Measurements from ENCODE around the gene SLC26A2. TPM values are rescaled to one million over a fixed set of nuclear protein-coding genes. Genes with fewer than 3 reads are reported as not detected.

The SLC26A2 gene
- total RNA-seq, 6 experiments from 2014 or later = 1.3 to 2.4 (median 2.0) TPM

- ATAC-seq (no peak), DNase-seq (no peak)
- no peaks in the 10 kb centered on the region for H3K4me1 ChIP-seq
- H3K9me3 ChIP-seq = peaks cover 0 to 3% (median 0%) of the 10 kb centered on the region in 4 donors
- TF ChIP-seq CTCF (IDR thresholded peaks at IDR 0.05) (no peak), POLR2A (IDR thresholded peaks at IDR 0.05) (no peak)
- H3K4me3 ChIP-seq = no peak overlapping the region
- intact Hi-C loops (cut with DNase I) = no loop called here
- H3K27me3 ChIP-seq = no peaks in the 10 kb centered on the region
- 95% methylated on average over 3 of the region's 3 CpGs for WGBS (ENCODE audit: insufficient coverage, low coverage, low lambda C conversion rate, missing lambda C conversion rate)
- peaks cover 0 to 73% (median 32%) of the 10 kb centered on the region in 4 donors for H3K36me3 ChIP-seq
- no peak overlapping the region for H3K27ac ChIP-seq
Observed at GRCh38 chr5:150014456-150014855, 53.9 kb downstream of the SLC26A2 start.

DNA sequence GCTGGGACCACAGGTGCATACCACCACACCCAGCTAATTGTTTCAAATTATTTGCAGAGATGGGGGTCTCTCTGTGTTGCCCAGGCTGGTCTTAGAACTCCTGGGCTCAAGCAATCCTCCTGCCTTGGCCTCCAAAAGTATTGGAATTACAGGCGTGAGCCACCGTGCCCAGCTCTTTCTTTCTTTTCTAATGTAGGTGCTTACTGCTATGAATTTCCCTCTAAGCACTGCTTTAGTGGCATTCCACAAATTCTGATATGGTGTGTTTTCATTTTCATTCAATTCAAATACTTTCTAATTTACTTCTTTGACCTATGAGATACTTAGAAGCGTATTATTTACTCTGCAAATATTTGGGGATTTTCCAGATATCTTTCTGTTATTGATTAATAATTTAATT, 54.9 kb downstream of the SLC26A2 start:
- H3K36me3 ChIP-seq = peaks cover 0 to 78% (median 33%) of the 10 kb centered on the region in 4 donors
- 93% methylated on average over 3 of the region's 3 CpGs for WGBS (ENCODE audit: insufficient coverage, low coverage, low lambda C conversion rate, missing lambda C conversion rate)
- intact Hi-C loops (cut with DNase I) = no loop called here

GRCh38 chr5:150016537-150016936, 56.0 kb downstream of the SLC26A2 start:
- H3K27me3 ChIP-seq = no peaks in the 10 kb centered on the region
- DNase-seq (no peak), ATAC-seq (no peak)
- no peak overlapping the region for H3K27ac ChIP-seq
- H3K36me3 ChIP-seq = peaks cover 0 to 80% (median 28%) of the 10 kb centered on the region in 4 donors
- peaks cover 0 to 3% (median 0%) of the 10 kb centered on the region in 4 donors for H3K9me3 ChIP-seq
- intact Hi-C loops (cut with DNase I) = no loop called here
- TF ChIP-seq CTCF (IDR thresholded peaks at IDR 0.05) = no peak
- no peak for TF ChIP-seq POLR2A (IDR thresholded peaks at IDR 0.05)
- no peak overlapping the region for H3K4me3 ChIP-seq
- no peaks in the 10 kb centered on the region for H3K4me1 ChIP-seq

More for the DNA sequence above, 54.9 kb downstream of the SLC26A2 start:
- DNase-seq (no peak), ATAC-seq (no peak)
- Histone ChIP-seq H3K27ac (no peak overlapping the region), H3K4me1 (no peaks in the 10 kb centered on the region), H3K9me3 (peaks cover 0 to 3% (median 0%) of the 10 kb centered on the region in 4 donors), H3K27me3 (no peaks in the 10 kb centered on the region), H3K4me3 (no peak overlapping the region)
- TF ChIP-seq POLR2A (IDR thresholded peaks at IDR 0.05) = no peak
- no peak for TF ChIP-seq CTCF (IDR thresholded peaks at IDR 0.05)

- no peak for TF ChIP-seq POLR2A (IDR thresholded peaks at IDR 0.05)
- no peak for TF ChIP-seq CTCF (IDR thresholded peaks at IDR 0.05)
- intact Hi-C loops (cut with DNase I) = no loop called here
- Histone ChIP-seq H3K36me3 (peaks cover 0 to 79% (median 24%) of the 10 kb centered on the region in 4 donors), H3K27me3 (no peaks in the 10 kb centered on the region), H3K4me3 (no peak overlapping the region), H3K27ac (no peak overlapping the region), H3K4me1 (no peaks in the 10 kb centered on the region), H3K9me3 (peaks cover 0 to 3% (median 0%) of the 10 kb centered on the region in 4 donors)
- DNase-seq = no peak
- no peak for ATAC-seq
- 79% methylated on average over 6 of the region's 6 CpGs for WGBS (ENCODE audit: insufficient coverage, low coverage, low lambda C conversion rate, missing lambda C conversion rate)
Observed at GRCh38 chr5:150017226-150018005, 56.9 kb downstream of the SLC26A2 start.
